ENCODE measurements around the gene ITIH3.

DNA sequence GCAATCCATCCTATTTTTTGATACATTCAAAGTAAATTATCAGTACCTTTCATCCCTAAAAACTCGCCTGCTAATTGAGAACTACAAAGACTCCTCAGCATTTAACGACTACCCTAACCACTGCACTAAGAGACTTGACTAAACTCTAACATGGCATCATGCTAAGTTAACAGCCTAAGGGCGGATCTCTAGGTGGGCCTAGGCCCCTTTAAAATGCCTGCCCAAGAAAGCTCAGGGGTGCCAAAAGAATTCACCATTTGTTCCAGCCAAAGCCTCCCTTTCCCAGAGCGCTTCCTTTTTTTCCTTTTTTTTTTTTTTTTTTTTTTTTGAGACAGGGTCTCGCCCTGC, 23.3 kb upstream of the ITIH3 start:
- TF ChIP-seq, protein P1, sequence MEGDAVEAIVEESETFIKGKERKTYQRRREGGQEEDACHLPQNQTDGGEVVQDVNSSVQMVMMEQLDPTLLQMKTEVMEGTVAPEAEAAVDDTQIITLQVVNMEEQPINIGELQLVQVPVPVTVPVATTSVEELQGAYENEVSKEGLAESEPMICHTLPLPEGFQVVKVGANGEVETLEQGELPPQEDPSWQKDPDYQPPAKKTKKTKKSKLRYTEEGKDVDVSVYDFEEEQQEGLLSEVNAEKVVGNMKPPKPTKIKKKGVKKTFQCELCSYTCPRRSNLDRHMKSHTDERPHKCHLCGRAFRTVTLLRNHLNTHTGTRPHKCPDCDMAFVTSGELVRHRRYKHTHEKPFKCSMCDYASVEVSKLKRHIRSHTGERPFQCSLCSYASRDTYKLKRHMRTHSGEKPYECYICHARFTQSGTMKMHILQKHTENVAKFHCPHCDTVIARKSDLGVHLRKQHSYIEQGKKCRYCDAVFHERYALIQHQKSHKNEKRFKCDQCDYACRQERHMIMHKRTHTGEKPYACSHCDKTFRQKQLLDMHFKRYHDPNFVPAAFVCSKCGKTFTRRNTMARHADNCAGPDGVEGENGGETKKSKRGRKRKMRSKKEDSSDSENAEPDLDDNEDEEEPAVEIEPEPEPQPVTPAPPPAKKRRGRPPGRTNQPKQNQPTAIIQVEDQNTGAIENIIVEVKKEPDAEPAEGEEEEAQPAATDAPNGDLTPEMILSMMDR (IDR thresholded peaks at IDR 0.05), result no peak
- no peak for TF ChIP-seq POLR2A (IDR thresholded peaks at IDR 0.05)

Data from esophagus squamous epithelium (tissue), 4 donors.